MM.1S (cell line): Measurements from ENCODE around the gene IL7R.

Source experiments
- CTCF ChIP-seq: fragments of 300-600 bp; sonication (generic); IDR thresholded peaks from 2 replicates; pipeline ENCODE4 v1.5.1; 2016; ENCODE audit warnings: antibody characterized with exemption, low read length, mixed read lengths
- EZH2 ChIP-seq: fragments of 300-600 bp; sonication (generic); optimal IDR thresholded peaks from 2 replicates; pipeline ENCODE3; 2017; ENCODE audit warnings: low read depth, mild to moderate bottlenecking, antibody characterized with exemption, low read length, mixed read lengths

GRCh38 chr5:35847961-35848360 is 8.7 kb upstream of the IL7R start:
- TF ChIP-seq CTCF (no peak), EZH2 (no peak)
